ENCODE measurements around the gene GANC.
"Not testable (repeated sequence)": the region's sequence is repeated elsewhere in the genome, so short reads cannot be mapped to it uniquely, and the experiment has no call there.

Gene GANC

DNA sequence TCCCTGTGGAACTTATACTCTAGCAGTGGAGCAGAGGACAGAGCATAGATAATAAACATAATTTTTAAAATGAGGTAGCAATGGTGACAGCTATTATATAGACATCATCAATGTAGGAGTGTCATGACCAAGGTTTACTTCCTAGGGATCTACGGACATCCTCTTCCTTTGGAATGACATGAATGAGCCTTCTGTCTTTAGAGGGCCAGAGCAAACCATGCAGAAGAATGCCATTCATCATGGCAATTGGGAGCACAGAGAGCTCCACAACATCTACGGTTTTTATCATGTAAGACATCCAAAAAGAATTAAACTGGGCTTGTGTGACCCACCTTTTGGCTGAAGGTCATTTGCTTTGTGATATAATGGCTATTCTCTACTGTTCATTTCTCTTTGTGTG, 56.2 kb downstream of the GANC start:
- no peak overlapping the region for H3K27ac ChIP-seq (ENCODE audit: low read depth, low read length)
- no peaks in the 10 kb centered on the region for H3K9me3 ChIP-seq (ENCODE audit: low read length)
- no peak overlapping the region for H3K4me3 ChIP-seq (ENCODE audit: low read depth in 1 of 2, low read length in 2 of 2)
- H3K4me1 ChIP-seq (ENCODE audit: insufficient read depth, low read length), result no peaks in the 10 kb centered on the region
- H3K36me3 ChIP-seq (ENCODE audit: insufficient read depth, low read length), result no peaks in the 10 kb centered on the region
- no peaks in the 10 kb centered on the region for H3K27me3 ChIP-seq (ENCODE audit: control insufficient read depth in 1 of 2, insufficient read depth in 2 of 2, low read length in 2 of 2)
- no peak overlapping the region for H3K9ac ChIP-seq (ENCODE audit: low read length)

DNA sequence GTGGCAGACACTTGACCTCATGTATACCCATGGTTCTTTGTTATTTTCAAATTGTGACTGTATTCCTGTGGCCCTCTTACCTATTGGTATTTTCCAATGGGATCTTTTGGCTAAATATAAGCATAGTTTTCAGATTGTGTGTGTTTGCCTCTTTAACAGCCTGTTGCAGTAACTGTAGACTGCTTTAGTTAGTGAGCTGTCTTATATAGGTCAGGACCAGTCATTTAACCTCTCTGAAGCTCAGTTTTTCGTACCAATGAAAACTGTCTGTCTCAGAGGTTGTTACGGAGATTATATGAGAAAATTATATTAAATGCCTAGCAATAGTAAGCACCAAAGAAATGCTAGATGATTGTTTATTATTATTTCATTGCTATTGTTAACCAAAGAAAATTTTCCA, 57.0 kb downstream of the GANC start:
- Histone ChIP-seq H3K36me3 (ENCODE audit: insufficient read depth, low read length) (no peaks in the 10 kb centered on the region), H3K9me3 (ENCODE audit: low read length) (no peaks in the 10 kb centered on the region), H3K27me3 (ENCODE audit: control insufficient read depth in 1 of 2, insufficient read depth in 2 of 2, low read length in 2 of 2) (no peaks in the 10 kb centered on the region), H3K27ac (ENCODE audit: low read depth, low read length) (no peak overlapping the region), H3K4me3 (ENCODE audit: low read depth in 1 of 2, low read length in 2 of 2) (no peak overlapping the region), H3K9ac (ENCODE audit: low read length) (no peak overlapping the region), H3K4me1 (ENCODE audit: insufficient read depth, low read length) (no peaks in the 10 kb centered on the region)

DNA sequence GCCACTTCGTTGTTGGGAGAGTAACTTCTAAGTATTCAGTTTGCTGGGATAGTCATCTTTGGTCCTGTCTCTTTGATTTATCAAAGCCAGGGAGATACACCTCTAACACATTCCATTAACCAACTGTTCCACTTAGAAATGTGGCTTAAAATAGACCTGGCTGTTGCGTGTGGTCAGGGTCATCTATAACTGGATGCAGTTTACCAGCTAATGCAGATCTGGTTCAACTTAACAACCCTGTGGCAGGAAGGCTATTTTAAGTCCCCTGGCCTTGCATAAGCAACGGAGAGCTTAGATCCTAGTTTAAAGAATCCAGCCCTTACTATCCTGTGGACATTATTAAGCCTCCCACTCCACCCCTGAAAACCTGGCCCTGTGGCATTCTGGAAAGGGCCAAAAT, 58.2 kb downstream of the GANC start:
- Histone ChIP-seq H3K27ac (ENCODE audit: low read depth, low read length) (no peak overlapping the region), H3K4me1 (ENCODE audit: insufficient read depth, low read length) (no peaks in the 10 kb centered on the region), H3K9ac (ENCODE audit: low read length) (no peak overlapping the region), H3K9me3 (ENCODE audit: low read length) (no peaks in the 10 kb centered on the region), H3K4me3 (ENCODE audit: low read depth in 1 of 2, low read length in 2 of 2) (no peak overlapping the region), H3K36me3 (ENCODE audit: insufficient read depth, low read length) (no peaks in the 10 kb centered on the region), H3K27me3 (ENCODE audit: control insufficient read depth in 1 of 2, insufficient read depth in 2 of 2, low read length in 2 of 2) (no peaks in the 10 kb centered on the region)

DNA sequence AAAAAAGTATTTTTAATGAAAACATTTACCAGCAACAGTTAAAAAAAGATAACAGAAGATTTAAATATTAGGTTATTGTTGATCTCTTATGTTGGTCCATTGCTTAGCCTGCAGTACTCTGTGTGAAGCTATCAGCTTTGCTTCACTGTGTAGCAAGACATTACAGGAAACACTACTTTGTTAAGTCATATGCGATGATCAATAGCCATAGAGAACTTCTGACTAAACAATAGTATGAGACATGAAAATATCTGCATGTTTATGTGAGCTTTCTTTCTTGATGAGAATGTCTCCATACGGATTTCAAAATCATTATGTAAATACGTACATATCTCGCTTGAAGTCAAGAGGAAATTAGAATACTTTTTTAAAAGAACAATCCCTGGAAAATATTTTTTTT, 59.3 kb downstream of the GANC start:
- H3K9ac ChIP-seq (ENCODE audit: low read length), result no peak overlapping the region

DNA sequence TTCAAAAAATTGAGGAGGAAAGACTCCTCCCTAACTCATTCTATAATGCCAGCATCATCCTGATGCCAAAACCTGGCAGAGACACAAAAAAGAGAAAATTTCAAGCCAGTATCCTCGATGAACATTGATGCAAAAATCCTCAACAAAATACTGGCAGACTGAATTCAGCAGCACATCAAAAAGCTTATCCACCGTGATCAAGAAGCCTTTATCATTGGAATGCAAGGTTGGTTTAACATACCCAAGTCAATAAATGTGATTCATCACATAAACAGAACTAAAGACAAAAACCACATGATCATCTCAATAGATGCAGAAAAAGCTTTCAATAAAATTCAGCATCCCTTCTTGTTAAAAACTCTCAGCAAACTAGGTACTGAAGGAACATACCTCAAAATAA, 62.1 kb downstream of the GANC start:
- Histone ChIP-seq H3K9ac (ENCODE audit: low read length) (no peak overlapping the region), H3K4me1 (ENCODE audit: insufficient read depth, low read length) (no peaks in the 10 kb centered on the region), H3K36me3 (ENCODE audit: insufficient read depth, low read length) (no peaks in the 10 kb centered on the region), H3K27ac (ENCODE audit: low read depth, low read length) (no peak overlapping the region), H3K4me3 (ENCODE audit: low read depth in 1 of 2, low read length in 2 of 2) (no peak overlapping the region), H3K9me3 (ENCODE audit: low read length) (no peaks in the 10 kb centered on the region), H3K27me3 (ENCODE audit: control insufficient read depth in 1 of 2, insufficient read depth in 2 of 2, low read length in 2 of 2) (no peaks in the 10 kb centered on the region)

More for the DNA sequence above, 59.3 kb downstream of the GANC start:
- Histone ChIP-seq H3K27me3 (ENCODE audit: control insufficient read depth in 1 of 2, insufficient read depth in 2 of 2, low read length in 2 of 2) (no peaks in the 10 kb centered on the region), H3K27ac (ENCODE audit: low read depth, low read length) (no peak overlapping the region), H3K4me3 (ENCODE audit: low read depth in 1 of 2, low read length in 2 of 2) (no peak overlapping the region), H3K4me1 (ENCODE audit: insufficient read depth, low read length) (no peaks in the 10 kb centered on the region), H3K9me3 (ENCODE audit: low read length) (no peaks in the 10 kb centered on the region), H3K36me3 (ENCODE audit: insufficient read depth, low read length) (no peaks in the 10 kb centered on the region)

DNA sequence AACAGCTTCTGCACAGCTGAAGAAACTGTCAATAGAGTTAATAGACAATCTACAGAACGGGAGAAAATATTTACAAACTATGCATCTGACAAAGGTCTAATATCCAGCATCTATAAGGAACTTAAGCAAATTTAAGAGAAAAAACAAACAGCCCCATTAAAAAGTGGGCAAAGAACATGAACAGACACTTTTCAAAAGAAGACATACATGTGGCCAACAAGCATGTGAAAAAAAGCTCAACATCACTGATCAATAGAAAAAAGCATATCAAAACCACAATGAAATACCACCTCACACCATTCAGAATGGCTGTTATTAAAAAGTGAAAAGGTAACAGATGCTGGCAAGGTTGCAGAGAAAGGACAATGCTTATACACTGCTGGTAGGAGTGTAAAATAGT, 63.6 kb downstream of the GANC start:
- not testable (repeated sequence) for H3K27ac ChIP-seq (ENCODE audit: low read depth, low read length); H3K36me3 ChIP-seq (ENCODE audit: insufficient read depth, low read length); H3K27me3 ChIP-seq (ENCODE audit: control insufficient read depth in 1 of 2, insufficient read depth in 2 of 2, low read length in 2 of 2); H3K4me1 ChIP-seq (ENCODE audit: insufficient read depth, low read length); H3K4me3 ChIP-seq (ENCODE audit: low read depth in 1 of 2, low read length in 2 of 2); H3K9me3 ChIP-seq (ENCODE audit: low read length); H3K9ac ChIP-seq (ENCODE audit: low read length)

DNA sequence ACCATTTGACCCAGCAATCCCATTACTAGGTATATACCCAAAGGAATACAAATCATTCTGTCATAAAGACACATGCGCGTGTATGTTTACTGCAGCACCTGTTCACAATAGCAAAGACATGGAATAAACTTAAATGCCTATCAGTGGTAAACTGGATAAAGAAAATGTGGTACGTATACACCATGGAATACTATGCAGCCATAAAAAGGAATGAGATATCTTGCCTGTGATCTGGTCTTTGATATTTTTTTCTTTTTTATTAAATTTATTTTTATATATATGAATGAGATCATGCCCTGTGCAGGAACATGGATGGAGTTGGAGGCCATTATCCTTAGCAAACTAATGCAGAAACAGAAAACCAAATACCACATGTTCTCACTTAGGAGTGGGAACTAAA, 64.1 kb downstream of the GANC start:
- H3K36me3 ChIP-seq (ENCODE audit: insufficient read depth, low read length); H3K4me1 ChIP-seq (ENCODE audit: insufficient read depth, low read length); H3K27ac ChIP-seq (ENCODE audit: low read depth, low read length); H3K27me3 ChIP-seq (ENCODE audit: control insufficient read depth in 1 of 2, insufficient read depth in 2 of 2, low read length in 2 of 2); H3K4me3 ChIP-seq (ENCODE audit: low read depth in 1 of 2, low read length in 2 of 2); H3K9ac ChIP-seq (ENCODE audit: low read length); H3K9me3 ChIP-seq (ENCODE audit: low read length): not testable (repeated sequence)

DNA sequence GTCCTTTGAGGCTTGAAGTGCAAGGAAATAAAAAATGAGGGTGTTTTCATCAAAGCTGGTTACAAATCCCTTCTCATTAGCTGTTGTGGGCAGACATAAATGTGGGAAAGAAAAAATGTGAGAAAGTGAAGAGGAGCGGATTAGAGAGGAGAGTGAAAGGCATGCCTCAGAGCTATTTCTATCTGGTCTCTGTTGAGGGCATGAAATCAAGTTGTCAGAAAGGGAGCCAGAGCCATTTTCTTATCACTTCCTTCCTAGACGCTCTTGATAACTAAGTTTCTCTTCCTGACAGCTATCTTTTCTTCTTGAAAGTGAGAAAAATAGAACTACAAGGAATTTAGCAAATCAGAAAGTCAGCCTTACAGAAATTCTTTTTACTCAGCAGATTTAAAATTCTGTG, 65.5 kb downstream of the GANC start:
- no peaks in the 10 kb centered on the region for H3K27me3 ChIP-seq (ENCODE audit: control insufficient read depth in 1 of 2, insufficient read depth in 2 of 2, low read length in 2 of 2)
- no peaks in the 10 kb centered on the region for H3K9me3 ChIP-seq (ENCODE audit: low read length)
- H3K4me3 ChIP-seq (ENCODE audit: low read depth in 1 of 2, low read length in 2 of 2), result no peak overlapping the region
- no peak overlapping the region for H3K27ac ChIP-seq (ENCODE audit: low read depth, low read length)
- H3K36me3 ChIP-seq (ENCODE audit: insufficient read depth, low read length), result peaks cover 6% of the 10 kb centered on the region
- no peak overlapping the region for H3K9ac ChIP-seq (ENCODE audit: low read length)
- no peaks in the 10 kb centered on the region for H3K4me1 ChIP-seq (ENCODE audit: insufficient read depth, low read length)

DNA sequence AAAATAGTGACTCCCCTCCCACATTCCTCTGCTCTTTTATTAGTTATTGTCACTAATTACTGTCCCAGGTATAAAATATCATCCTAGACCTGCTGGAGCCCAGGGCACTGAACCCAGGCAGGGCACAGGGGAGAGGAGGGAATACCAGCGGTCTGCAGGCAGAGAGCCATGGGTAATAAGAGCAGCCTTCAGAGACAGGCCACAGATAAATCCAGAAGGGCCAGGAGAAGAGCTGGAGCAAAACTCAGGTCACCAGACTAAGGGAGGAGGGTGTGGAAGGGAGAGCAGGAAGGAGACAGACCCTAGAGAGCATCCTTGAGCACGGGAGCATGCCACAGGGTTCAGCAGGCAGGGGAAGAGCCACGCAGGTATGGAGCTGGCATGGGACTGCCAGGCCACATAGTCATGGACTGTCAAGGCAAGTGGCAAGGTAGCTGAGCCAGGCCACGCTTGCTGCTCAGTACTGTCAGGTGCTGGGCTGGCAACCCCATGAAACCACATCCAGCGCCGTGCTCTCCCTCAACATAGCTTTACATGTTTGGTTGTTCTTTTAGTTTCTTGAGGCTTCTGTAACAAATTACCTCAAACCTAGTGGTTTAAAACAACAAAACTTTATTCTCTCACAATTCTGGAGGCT, 70.7 kb downstream of the GANC start:
- no peak overlapping the region for H3K27ac ChIP-seq (ENCODE audit: low read depth, low read length)

DNA sequence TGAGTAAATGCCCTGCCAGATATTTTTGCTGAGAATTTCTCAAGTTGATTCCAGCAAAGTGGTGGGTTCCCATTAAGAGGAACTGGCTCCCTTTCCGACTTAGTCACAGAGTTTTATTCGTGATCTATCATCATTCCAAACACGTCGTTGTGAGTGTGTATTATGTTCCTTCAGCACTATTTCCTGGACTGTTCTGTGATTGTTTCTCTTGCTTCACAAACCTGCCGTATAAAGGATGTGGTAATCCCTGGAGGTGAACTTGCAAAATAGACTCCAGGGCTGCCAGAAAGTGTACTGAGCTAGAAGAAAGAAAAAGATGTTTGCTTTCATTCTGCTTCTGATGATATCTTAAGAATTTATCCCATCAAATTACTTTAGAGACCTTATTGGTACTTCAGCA, 71.8 kb downstream of the GANC start:
- H3K36me3 ChIP-seq (ENCODE audit: insufficient read depth, low read length), result peaks cover 25% of the 10 kb centered on the region
- H3K27ac ChIP-seq (ENCODE audit: low read depth, low read length), result no peak overlapping the region
- H3K9me3 ChIP-seq (ENCODE audit: low read length), result no peaks in the 10 kb centered on the region
- no peaks in the 10 kb centered on the region for H3K27me3 ChIP-seq (ENCODE audit: control insufficient read depth in 1 of 2, insufficient read depth in 2 of 2, low read length in 2 of 2)
- H3K4me3 ChIP-seq (ENCODE audit: low read depth in 1 of 2, low read length in 2 of 2), result no peak overlapping the region
- no peaks in the 10 kb centered on the region for H3K4me1 ChIP-seq (ENCODE audit: insufficient read depth, low read length)
- H3K9ac ChIP-seq (ENCODE audit: low read length), result no peak overlapping the region

More for the DNA sequence above, 70.7 kb downstream of the GANC start:
- Histone ChIP-seq H3K9ac (ENCODE audit: low read length) (no peak overlapping the region), H3K4me1 (ENCODE audit: insufficient read depth, low read length) (no peaks in the 10 kb centered on the region), H3K36me3 (ENCODE audit: insufficient read depth, low read length) (peaks cover 25% of the 10 kb centered on the region), H3K4me3 (ENCODE audit: low read depth in 1 of 2, low read length in 2 of 2) (no peak overlapping the region), H3K9me3 (ENCODE audit: low read length) (no peaks in the 10 kb centered on the region), H3K27me3 (ENCODE audit: control insufficient read depth in 1 of 2, insufficient read depth in 2 of 2, low read length in 2 of 2) (no peaks in the 10 kb centered on the region)

DNA sequence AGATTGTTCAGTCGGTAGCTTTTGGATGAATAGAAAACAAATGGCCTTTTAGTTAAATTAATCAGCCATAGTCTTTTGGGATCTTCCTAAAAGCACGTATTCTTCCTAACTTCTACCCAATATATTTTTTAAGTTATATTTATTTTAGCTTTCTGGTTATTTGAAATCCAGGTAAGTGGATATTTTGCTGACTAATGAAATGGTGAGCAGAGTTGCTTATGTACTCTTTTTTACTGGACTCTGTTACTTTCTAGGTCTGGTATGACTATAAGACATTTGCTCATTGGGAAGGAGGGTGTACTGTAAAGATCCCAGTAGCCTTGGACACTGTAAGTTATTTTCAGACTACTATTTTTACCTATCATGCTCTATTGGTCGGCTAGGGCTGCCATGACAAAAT, 72.5 kb downstream of the GANC start:
- Histone ChIP-seq H3K4me3 (ENCODE audit: low read depth in 1 of 2, low read length in 2 of 2) (no peak overlapping the region), H3K4me1 (ENCODE audit: insufficient read depth, low read length) (no peaks in the 10 kb centered on the region), H3K9me3 (ENCODE audit: low read length) (no peaks in the 10 kb centered on the region), H3K36me3 (ENCODE audit: insufficient read depth, low read length) (peaks cover 25% of the 10 kb centered on the region), H3K27me3 (ENCODE audit: control insufficient read depth in 1 of 2, insufficient read depth in 2 of 2, low read length in 2 of 2) (no peaks in the 10 kb centered on the region), H3K9ac (ENCODE audit: low read length) (no peak overlapping the region), H3K27ac (ENCODE audit: low read depth, low read length) (no peak overlapping the region)

DNA sequence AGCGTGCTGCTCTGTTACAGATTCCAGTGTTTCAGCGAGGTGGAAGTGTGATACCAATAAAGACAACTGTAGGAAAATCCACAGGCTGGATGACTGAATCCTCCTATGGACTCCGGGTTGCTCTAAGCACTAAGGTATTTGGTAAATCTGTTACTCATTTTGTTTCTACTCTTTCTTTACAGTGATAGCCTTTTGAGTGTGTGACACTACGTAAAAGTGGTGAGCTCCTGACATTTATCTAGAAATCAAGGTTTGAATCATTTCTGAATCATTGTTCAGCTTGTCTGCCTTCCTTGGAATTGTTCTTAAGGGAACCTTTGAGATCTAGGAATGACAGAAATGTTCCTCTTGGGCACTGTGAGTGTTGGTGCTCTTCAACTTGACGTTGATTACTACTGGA, 75.1 kb downstream of the GANC start:
- peaks cover 36% of the 10 kb centered on the region for H3K36me3 ChIP-seq (ENCODE audit: insufficient read depth, low read length)

More for the DNA sequence above, 75.1 kb downstream of the GANC start:
- Histone ChIP-seq H3K27me3 (ENCODE audit: control insufficient read depth in 1 of 2, insufficient read depth in 2 of 2, low read length in 2 of 2) (no peaks in the 10 kb centered on the region), H3K4me1 (ENCODE audit: insufficient read depth, low read length) (no peaks in the 10 kb centered on the region), H3K4me3 (ENCODE audit: low read depth in 1 of 2, low read length in 2 of 2) (no peak overlapping the region), H3K9me3 (ENCODE audit: low read length) (no peaks in the 10 kb centered on the region), H3K9ac (ENCODE audit: low read length) (no peak overlapping the region), H3K27ac (ENCODE audit: low read depth, low read length) (no peak overlapping the region)

Data from muscle layer of colon (tissue), 2 donors.